Effector memory CD8-positive, alpha-beta T cell (primary cell): ENCODE measurements around the gene KLF18.

ENCODE experiments used
- ATAC-seq: fragments of 150-1000 bp; cut with Tn5 transposase; replicated peaks from 2 replicates; pipeline ENCODE4 v1.10.0; 2021; ENCODE audit warnings: mild to moderate bottlenecking, moderate library complexity
- DNase-seq, 3 experiments: peaks; one replicate each; pipeline ENCODE4 v3.0.0; 2021
- H3K27ac Mint-ChIP-seq, 2 donors: one replicate each; pipeline ENCODE4 v1.8.0; 2022; ENCODE audit warnings: mild to moderate bottlenecking in 2 of 2, mixed read lengths in 2 of 2, moderate library complexity in 2 of 2
- H3K27me3 Mint-ChIP-seq, 2 donors: one replicate each; pipeline ENCODE4 v1.8.0; 2022; ENCODE audit warnings: mixed read lengths in 2 of 2
- H3K36me3 Mint-ChIP-seq: one replicate; pipeline ENCODE4 v1.8.0; 2022; ENCODE audit warnings: mild to moderate bottlenecking, moderate library complexity, mixed read lengths; ENCODE audit not compliant: insufficient read depth
- H3K4me1 Mint-ChIP-seq, 2 donors: one replicate each; pipeline ENCODE4 v1.8.0; 2022; ENCODE audit warnings: low read depth in 2 of 2, mixed read lengths in 2 of 2
- H3K4me3 Mint-ChIP-seq, 2 donors: one replicate each; pipeline ENCODE4 v1.8.0; 2022; ENCODE audit warnings: mild to moderate bottlenecking in 2 of 2, mixed read lengths in 2 of 2, moderate library complexity in 2 of 2
- H3K9me3 Mint-ChIP-seq, 2 donors: one replicate each; pipeline ENCODE4 v1.8.0; 2022; ENCODE audit warnings: mixed read lengths in 2 of 2

Gene KLF18

DNA sequence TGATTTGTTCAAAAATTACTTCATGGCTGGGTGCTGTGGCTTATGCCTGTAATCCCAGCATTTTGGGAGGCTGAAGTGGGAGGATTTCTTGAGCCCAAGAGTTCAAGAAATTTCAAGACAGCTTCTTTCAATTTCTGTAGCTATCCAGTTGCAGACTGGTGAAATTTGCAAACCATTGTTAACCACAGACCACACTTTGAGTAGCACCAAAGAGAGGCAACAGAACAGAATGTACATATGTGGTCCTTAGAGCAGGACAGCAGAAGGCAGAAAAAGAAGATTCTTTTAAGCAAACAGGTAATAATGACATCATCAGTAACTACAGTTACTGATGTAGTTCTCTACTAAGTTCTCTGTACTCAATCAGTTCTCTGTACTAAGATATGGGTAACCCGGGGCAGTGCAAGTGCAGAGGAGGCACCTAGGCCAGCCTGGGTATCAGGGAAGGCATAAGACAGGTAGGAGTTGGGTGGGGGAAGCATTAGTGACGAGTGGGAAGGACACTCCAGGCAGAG, 28.3 kb downstream of the KLF18 start:
- peaks cover 3 to 18% of the 10 kb centered on the region in 2 donors for H3K27me3 Mint-ChIP-seq

DNA sequence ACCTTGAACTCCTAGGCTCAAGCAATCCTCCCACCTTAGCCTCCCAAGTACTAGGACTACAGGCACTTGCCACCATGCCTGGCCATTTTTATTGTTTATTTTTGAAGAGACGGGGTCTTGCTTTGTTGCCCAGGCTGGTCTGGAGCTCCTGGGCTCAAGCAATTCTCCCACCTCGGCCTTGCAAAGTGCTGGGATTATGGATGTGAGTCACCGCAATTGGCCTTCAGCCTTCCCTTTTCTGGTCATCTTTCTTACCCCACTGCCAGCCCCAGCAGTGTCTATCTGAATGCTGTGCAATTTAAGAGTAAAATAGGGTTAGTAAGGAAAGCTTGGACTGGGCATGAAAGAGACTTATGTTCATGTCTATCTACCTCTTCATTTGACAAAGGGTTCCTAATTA, 28.9 kb downstream of the KLF18 start:
- Mint-ChIP-seq H3K9me3 (no peaks in the 10 kb centered on the region), H3K27me3 (peaks cover 7 to 23% of the 10 kb centered on the region in 2 donors), H3K36me3 (no peaks in the 10 kb centered on the region), H3K4me3 (no peak overlapping the region), H3K27ac (no peak overlapping the region), H3K4me1 (peaks cover 0 to 4% of the 10 kb centered on the region in 2 donors)
- ATAC-seq, result no peak
- DNase-seq, result no peak

More for the DNA sequence above, 28.3 kb downstream of the KLF18 start:
- peaks cover 0 to 4% of the 10 kb centered on the region in 2 donors for H3K4me1 Mint-ChIP-seq
- H3K27ac Mint-ChIP-seq, result no peak overlapping the region
- no peaks in the 10 kb centered on the region for H3K9me3 Mint-ChIP-seq
- ATAC-seq, result no peak
- no peak for DNase-seq
- H3K36me3 Mint-ChIP-seq, result no peaks in the 10 kb centered on the region
- H3K4me3 Mint-ChIP-seq, result no peak overlapping the region

DNA sequence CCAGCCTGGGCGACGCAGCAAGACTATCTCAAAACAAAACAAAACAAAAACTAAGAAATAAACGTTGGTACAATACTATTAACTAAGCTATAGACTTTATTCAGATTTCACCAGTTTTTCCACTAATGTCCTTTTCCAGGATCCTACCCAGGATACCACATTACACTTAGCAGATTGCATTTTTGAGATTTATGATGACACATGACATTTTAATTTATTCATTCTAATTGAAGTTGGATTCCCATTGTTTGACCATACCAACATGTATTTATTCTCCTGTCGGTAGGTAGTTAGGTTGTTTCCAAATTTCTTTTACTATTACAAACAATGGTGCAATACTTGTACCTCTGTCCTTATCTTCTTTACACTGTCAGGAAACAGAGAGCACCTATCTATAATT, 29.6 kb downstream of the KLF18 start:
- ATAC-seq (no peak), DNase-seq (no peak)
- peaks cover 0 to 4% of the 10 kb centered on the region in 2 donors for H3K4me1 Mint-ChIP-seq
- H3K4me3 Mint-ChIP-seq, result no peak overlapping the region
- no peaks in the 10 kb centered on the region for H3K9me3 Mint-ChIP-seq
- H3K27ac Mint-ChIP-seq, result no peak overlapping the region
- no peaks in the 10 kb centered on the region for H3K36me3 Mint-ChIP-seq
- peaks cover 10 to 25% of the 10 kb centered on the region in 2 donors for H3K27me3 Mint-ChIP-seq

DNA sequence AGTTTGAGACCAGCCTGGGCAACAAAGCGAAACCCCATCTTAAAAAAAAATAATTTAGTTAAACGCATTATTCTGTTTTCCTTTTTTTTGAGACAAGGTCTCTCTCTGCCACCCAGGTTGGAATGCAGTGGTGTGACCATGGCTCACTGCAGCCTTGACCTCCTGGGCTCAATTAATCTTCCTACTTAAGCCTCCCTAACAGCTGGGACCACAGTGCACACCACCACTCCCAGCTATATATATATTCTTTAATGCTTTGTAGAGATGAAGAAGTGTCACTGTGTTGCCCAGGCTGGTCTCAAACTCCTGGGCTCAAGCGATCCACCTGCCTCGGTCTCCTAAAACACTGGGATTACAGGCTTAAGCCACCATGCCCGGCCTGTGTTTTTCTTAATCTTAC, 30.5 kb downstream of the KLF18 start:
- Mint-ChIP-seq H3K36me3 (no peaks in the 10 kb centered on the region), H3K27ac (no peak overlapping the region), H3K9me3 (no peaks in the 10 kb centered on the region), H3K4me3 (no peak overlapping the region), H3K4me1 (peaks cover 0 to 4% of the 10 kb centered on the region in 2 donors), H3K27me3 (peaks cover 19 to 33% of the 10 kb centered on the region in 2 donors)
- no peak for ATAC-seq
- DNase-seq, result no peak

GRCh38 chr1:44108971-44109370, 32.5 kb downstream of the KLF18 start:
- no peak overlapping the region for H3K27ac Mint-ChIP-seq
- DNase-seq (no peak), ATAC-seq (no peak)
- no peaks in the 10 kb centered on the region for H3K9me3 Mint-ChIP-seq
- H3K27me3 Mint-ChIP-seq, result peaks cover 34 to 39% of the 10 kb centered on the region in 2 donors
- H3K36me3 Mint-ChIP-seq, result no peaks in the 10 kb centered on the region
- H3K4me1 Mint-ChIP-seq, result peaks cover 0 to 4% of the 10 kb centered on the region in 2 donors
- no peak overlapping the region for H3K4me3 Mint-ChIP-seq

DNA sequence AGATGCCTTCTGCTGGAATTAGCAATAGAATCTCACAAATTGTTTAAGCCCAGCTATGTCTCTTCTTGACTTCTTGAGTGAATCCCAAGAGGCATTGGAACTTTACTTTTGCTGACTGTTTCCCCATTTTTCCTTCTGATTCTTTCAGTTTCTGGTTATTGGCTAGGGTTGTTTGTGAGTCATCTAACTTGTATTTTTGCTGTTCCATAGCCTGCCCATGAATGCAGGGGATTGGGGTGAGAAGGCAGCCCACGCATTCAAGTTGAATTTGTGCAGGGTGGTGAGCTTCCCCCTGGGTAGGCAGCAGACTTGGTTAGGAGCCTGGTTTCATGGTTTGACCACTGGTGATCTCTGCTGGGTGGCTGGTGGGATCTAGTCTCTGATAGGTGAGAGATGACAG, 33.2 kb downstream of the KLF18 start:
- H3K4me1 Mint-ChIP-seq, result no peaks in the 10 kb centered on the region
- H3K27me3 Mint-ChIP-seq, result peaks cover 35 to 38% of the 10 kb centered on the region in 2 donors
- no peak overlapping the region for H3K27ac Mint-ChIP-seq
- ATAC-seq, result no peak
- H3K4me3 Mint-ChIP-seq, result no peak overlapping the region
- H3K9me3 Mint-ChIP-seq, result no peaks in the 10 kb centered on the region
- DNase-seq, result no peak
- no peaks in the 10 kb centered on the region for H3K36me3 Mint-ChIP-seq

DNA sequence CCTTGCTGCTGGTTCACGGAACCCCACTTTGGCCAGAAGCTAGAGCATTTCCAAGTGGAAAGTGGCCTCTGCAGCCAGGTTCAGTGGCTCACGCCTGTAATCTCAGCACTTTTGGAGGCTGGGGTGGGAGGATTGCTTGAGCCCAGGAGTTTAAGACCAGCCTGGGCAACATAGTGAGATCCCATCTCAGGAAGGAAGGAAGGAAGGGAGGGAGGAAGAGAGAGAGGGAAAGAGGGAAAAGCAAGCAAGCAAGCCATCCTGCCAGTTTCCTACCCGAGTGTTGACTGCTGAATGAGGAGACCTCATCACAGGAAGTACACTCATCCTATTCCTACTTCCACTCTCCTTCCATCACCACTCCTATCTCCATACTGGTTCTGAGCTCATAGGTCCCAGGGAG, 35.6 kb downstream of the KLF18 start:
- no peaks in the 10 kb centered on the region for H3K9me3 Mint-ChIP-seq
- peaks cover 31 to 43% of the 10 kb centered on the region in 2 donors for H3K27me3 Mint-ChIP-seq
- no peaks in the 10 kb centered on the region for H3K4me1 Mint-ChIP-seq
- no peak overlapping the region for H3K27ac Mint-ChIP-seq
- H3K36me3 Mint-ChIP-seq, result no peaks in the 10 kb centered on the region
- no peak overlapping the region for H3K4me3 Mint-ChIP-seq
- DNase-seq, result no peak
- ATAC-seq, result no peak

- Mint-ChIP-seq H3K9me3 (no peaks in the 10 kb centered on the region), H3K36me3 (no peaks in the 10 kb centered on the region), H3K4me3 (no peak overlapping the region), H3K27me3 (peaks cover 40 to 53% of the 10 kb centered on the region in 2 donors), H3K27ac (no peak overlapping the region), H3K4me1 (no peaks in the 10 kb centered on the region)
- DNase-seq (no peak), ATAC-seq (no peak)
Observed at GRCh38 chr1:44103270-44104131, 37.9 kb downstream of the KLF18 start.

GRCh38 chr1:44101328-44101727, 40.1 kb downstream of the KLF18 start:
- DNase-seq, result no peak
- no peak overlapping the region for H3K4me3 Mint-ChIP-seq
- peaks cover 2% of the 10 kb centered on the region for H3K36me3 Mint-ChIP-seq
- peaks cover 35 to 51% of the 10 kb centered on the region in 2 donors for H3K27me3 Mint-ChIP-seq
- H3K9me3 Mint-ChIP-seq, result no peaks in the 10 kb centered on the region
- no peak overlapping the region for H3K27ac Mint-ChIP-seq
- ATAC-seq, result no peak
- no peaks in the 10 kb centered on the region for H3K4me1 Mint-ChIP-seq

DNA sequence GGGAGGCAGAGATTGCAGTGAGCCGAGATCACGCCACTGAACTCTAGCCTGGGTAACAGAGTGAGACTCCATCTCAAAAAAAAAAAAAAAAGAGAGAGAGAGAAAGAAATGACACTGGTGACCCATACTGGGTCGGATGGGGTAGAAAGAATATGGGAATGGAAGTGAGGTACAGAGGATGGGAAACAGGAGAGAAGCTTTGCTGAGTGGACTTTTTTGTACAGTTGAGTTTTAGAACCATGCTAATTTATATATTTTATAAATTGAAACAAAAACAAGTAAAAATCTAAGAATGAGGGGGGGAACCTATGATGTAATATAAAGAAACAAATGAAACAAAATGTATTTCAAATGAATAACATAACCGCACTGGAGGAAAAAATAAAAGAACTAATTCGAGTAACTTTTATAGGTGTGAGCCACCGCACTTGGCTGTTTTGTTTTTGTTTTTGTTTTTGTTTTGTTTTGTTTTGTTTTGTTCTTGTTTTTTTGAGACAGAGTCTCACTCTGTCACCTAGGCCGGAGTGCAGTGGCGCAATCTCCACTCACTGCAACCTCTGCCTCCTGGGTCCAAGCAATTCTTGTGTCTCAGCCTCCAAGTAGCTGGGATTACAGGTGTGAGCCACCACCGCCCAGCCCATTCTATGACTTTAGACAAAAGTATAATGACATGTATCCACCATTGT, 41.1 kb downstream of the KLF18 start:
- Mint-ChIP-seq H3K27ac (no peak overlapping the region), H3K27me3 (peaks cover 31 to 48% of the 10 kb centered on the region in 2 donors), H3K4me3 (no peak overlapping the region), H3K4me1 (no peaks in the 10 kb centered on the region), H3K9me3 (no peaks in the 10 kb centered on the region), H3K36me3 (peaks cover 2% of the 10 kb centered on the region)
- DNase-seq, result no peak
- ATAC-seq, result no peak

GRCh38 chr1:44094047-44094446, 47.4 kb downstream of the KLF18 start:
- H3K4me3 Mint-ChIP-seq, result no peak overlapping the region
- no peak for ATAC-seq
- no peak for DNase-seq
- H3K9me3 Mint-ChIP-seq, result no peaks in the 10 kb centered on the region
- peaks cover 0 to 1% of the 10 kb centered on the region in 2 donors for H3K4me1 Mint-ChIP-seq
- H3K27me3 Mint-ChIP-seq, result peaks cover 31 to 35% of the 10 kb centered on the region in 2 donors
- H3K27ac Mint-ChIP-seq, result no peak overlapping the region
- H3K36me3 Mint-ChIP-seq, result peaks cover 2% of the 10 kb centered on the region

GRCh38 chr1:44090429-44091252, 50.8 kb downstream of the KLF18 start:
- no peak overlapping the region for H3K27ac Mint-ChIP-seq
- H3K4me3 Mint-ChIP-seq, result no peak overlapping the region
- H3K27me3 Mint-ChIP-seq, result peaks cover 36 to 52% of the 10 kb centered on the region in 2 donors
- no peaks in the 10 kb centered on the region for H3K36me3 Mint-ChIP-seq
- no peaks in the 10 kb centered on the region for H3K9me3 Mint-ChIP-seq
- peaks cover 0 to 1% of the 10 kb centered on the region in 2 donors for H3K4me1 Mint-ChIP-seq
- DNase-seq (no peak), ATAC-seq (no peak)

DNA sequence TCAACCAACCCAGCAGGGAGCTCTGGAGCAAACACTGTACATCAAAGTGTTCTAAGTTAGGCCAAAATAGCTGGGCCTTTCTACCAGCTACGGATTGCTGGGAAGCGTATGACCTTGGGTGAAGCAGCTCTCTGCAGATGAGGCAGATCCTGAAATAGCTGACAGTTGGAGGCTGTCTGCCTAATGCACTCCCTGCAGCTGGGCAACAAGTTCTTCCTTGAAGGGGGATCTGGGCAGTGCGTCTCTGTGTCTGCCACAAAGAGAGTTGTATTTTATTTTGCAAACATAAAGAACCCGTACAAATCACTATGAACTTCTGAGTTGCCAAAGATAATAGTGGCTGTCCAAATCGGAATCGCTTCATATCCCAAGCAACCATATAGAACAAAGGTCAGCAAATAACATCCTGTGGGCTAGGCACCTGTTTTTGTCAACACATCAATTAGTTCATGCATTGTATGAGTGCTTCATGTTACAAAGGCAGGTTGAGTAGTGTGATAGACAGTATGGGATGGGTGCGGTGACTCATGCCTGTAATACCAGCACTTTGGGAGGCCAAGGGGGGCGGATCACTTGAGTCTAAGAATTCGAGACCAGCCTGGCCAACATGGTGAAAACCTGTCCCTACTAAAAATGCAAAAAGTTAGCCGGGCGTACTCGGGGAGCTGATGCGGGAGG, 51.9 kb downstream of the KLF18 start:
- DNase-seq (no peak), ATAC-seq (no peak)
- Mint-ChIP-seq H3K4me1 (peaks cover 0 to 1% of the 10 kb centered on the region in 2 donors), H3K9me3 (no peaks in the 10 kb centered on the region), H3K4me3 (no peak overlapping the region), H3K27ac (no peak overlapping the region), H3K36me3 (no peaks in the 10 kb centered on the region), H3K27me3 (peaks cover 43 to 61% of the 10 kb centered on the region in 2 donors)
